Peyer's patch (tissue), 4 donors: ENCODE results near the gene SNRPA1. TPM values are rescaled to one million over a fixed set of nuclear protein-coding genes. Genes with fewer than 3 reads are reported as not detected.

Source experiments
- DNase-seq, 3 donors: peaks; one replicate each; pipeline ENCODE4 v3.0.0-alpha.2; 2017 to 2019
- H3K27ac ChIP-seq, 4 donors: fragments of 200-600 bp; sonication (generic); one replicate each; pipeline ENCODE4 v1.5.1; 2016 to 2019
- H3K27me3 ChIP-seq, 2 donors: fragments of 200-600 bp; sonication (generic); one replicate each; pipeline ENCODE4 v1.5.1; 2019
- H3K36me3 ChIP-seq, 3 donors: fragments of 200-600 bp; sonication (generic); one replicate each; pipeline ENCODE4 v1.5.1; 2016 to 2019
- H3K4me1 ChIP-seq, 4 donors: fragments of 200-600 bp; sonication (generic); one replicate each; pipeline ENCODE4 v1.5.1; 2016 to 2019
- H3K4me3 ChIP-seq, 4 donors: fragments of 200-600 bp; sonication (generic); 1 replicate in 3 of 4; 2 replicates in 1 of 4; pipeline ENCODE4 v1.5.1; 2016 to 2019; ENCODE audit warnings: mild to moderate bottlenecking in 1 of 4
- H3K9me3 ChIP-seq, 4 donors: fragments of 200-600 bp; sonication (generic); one replicate each; pipeline ENCODE4 v1.5.1; 2016 to 2019; ENCODE audit warnings: mild to moderate bottlenecking in 1 of 4
- CTCF ChIP-seq, 6 experiments: fragments of 450-650 bp in 4 of 6; fragments of 200-600 bp in 2 of 6; sonication (generic) in 1 of 6; IDR thresholded peaks; one replicate each; pipeline ENCODE4 v1.5.1; 2017 to 2019; ENCODE audit warnings: antibody characterized with exemption in 6 of 6, mild to moderate bottlenecking in 3 of 6, moderate library complexity in 1 of 6
- POLR2A ChIP-seq, 2 donors: fragments of 450-650 bp; IDR thresholded peaks; one replicate each; pipeline ENCODE4 v1.5.1; 2017; ENCODE audit warnings: antibody characterized with exemption in 2 of 2, mild to moderate bottlenecking in 2 of 2, moderate library complexity in 2 of 2
- total RNA-seq, 4 donors: library from RNA; depleted of rRNA; stranded (reverse); fragments of >200 nt; gene quantifications; one replicate each; pipeline ENCODE4 v1.1.0, GENCODE V29; 2016

Gene SNRPA1
- total RNA-seq, 4 donors from 2014 or later: 36.4 to 80.0 (median 50.4) TPM

GRCh38 chr15:101280007-101280406, 15.0 kb downstream of the SNRPA1 start:
- peak overlapping the region in 3 of 4 donors; percentile 63 to 99 (median 80) for H3K27ac ChIP-seq
- peak in 1 of 3 donors; percentile 80 for DNase-seq
- peaks cover 0 to 51% (median 0%) of the 10 kb centered on the region in 3 donors for H3K36me3 ChIP-seq

GRCh38 chr15:101277943-101278564, 17.0 kb downstream of the SNRPA1 start:
- DNase-seq: no peak
- H3K27ac ChIP-seq: peak overlapping the region; percentile 87 to 99 (median 92)
- H3K36me3 ChIP-seq: peaks cover 0 to 51% (median 0%) of the 10 kb centered on the region in 3 donors
- peak overlapping the region; percentile 70 to 99 (median 92) for H3K4me3 ChIP-seq
- TF ChIP-seq CTCF (IDR thresholded peaks at IDR 0.05) (no peak), POLR2A (IDR thresholded peaks at IDR 0.05) (no peak)
- H3K27me3 ChIP-seq: no peaks in the 10 kb centered on the region
- peaks cover 2 to 26% (median 6%) of the 10 kb centered on the region in 4 donors for H3K4me1 ChIP-seq
- H3K9me3 ChIP-seq: no peaks in the 10 kb centered on the region

More at GRCh38 chr15:101280007-101280406, 15.0 kb downstream of the SNRPA1 start:
- TF ChIP-seq CTCF (IDR thresholded peaks at IDR 0.05) (no peak), POLR2A (IDR thresholded peaks at IDR 0.05) (no peak)
- Histone ChIP-seq H3K9me3 (no peaks in the 10 kb centered on the region), H3K4me3 (no peak overlapping the region), H3K27me3 (no peaks in the 10 kb centered on the region), H3K4me1 (peaks cover 2 to 26% (median 6%) of the 10 kb centered on the region in 4 donors)

- H3K4me3 ChIP-seq: peak within 1 kb of the TSS; percentile 70 to 99 (median 92)
- DNase-seq: peak; percentile 89 to 98 (median 96)
- no peaks in the 10 kb centered on the region for H3K27me3 ChIP-seq
- peak within 1 kb of the TSS; percentile 87 to 99 (median 92) for H3K27ac ChIP-seq
- H3K36me3 ChIP-seq: peaks cover 0 to 51% (median 0%) of the 10 kb centered on the region in 3 donors
- TF ChIP-seq CTCF (IDR thresholded peaks at IDR 0.05) (no peak), POLR2A (IDR thresholded peaks at IDR 0.05) (peak; percentile 94 to 98)
- peaks cover 2 to 26% (median 6%) of the 10 kb centered on the region in 4 donors for H3K4me1 ChIP-seq
- H3K9me3 ChIP-seq: no peaks in the 10 kb centered on the region
Measured at GRCh38 chr15:101277038-101277822, 17.8 kb downstream of the SNRPA1 start, which contains the start of gene SELENOS. Gene SELENOS (minus strand): TSS chr15:101277485. CDS start chr15:101277417, 68 bp downstream.

GRCh38 chr15:101276501-101277037, 18.5 kb downstream of the SNRPA1 start:
- no peaks in the 10 kb centered on the region for H3K9me3 ChIP-seq
- H3K4me1 ChIP-seq: peaks cover 2 to 26% (median 6%) of the 10 kb centered on the region in 4 donors
- peaks cover 0 to 52% (median 0%) of the 10 kb centered on the region in 3 donors for H3K36me3 ChIP-seq
- no peak for TF ChIP-seq POLR2A (IDR thresholded peaks at IDR 0.05)
- peak in 5 of 6 experiments; percentile 26 to 47 (median 46) for TF ChIP-seq CTCF (IDR thresholded peaks at IDR 0.05)
- no peaks in the 10 kb centered on the region for H3K27me3 ChIP-seq
- no peak for DNase-seq
- peak overlapping the region; percentile 87 to 99 (median 92) for H3K27ac ChIP-seq
- H3K4me3 ChIP-seq: peak overlapping the region; percentile 70 to 99 (median 92)

- Histone ChIP-seq H3K4me3 (no peak overlapping the region), H3K36me3 (peaks cover 0 to 56% (median 0%) of the 10 kb centered on the region in 3 donors), H3K27ac (no peak overlapping the region), H3K4me1 (peaks cover 2 to 16% (median 6%) of the 10 kb centered on the region in 4 donors), H3K9me3 (no peaks in the 10 kb centered on the region), H3K27me3 (no peaks in the 10 kb centered on the region)
- no peak for TF ChIP-seq POLR2A (IDR thresholded peaks at IDR 0.05)
- TF ChIP-seq CTCF (IDR thresholded peaks at IDR 0.05): no peak
- no peak for DNase-seq
Measured at GRCh38 chr15:101275018-101275417, 20.0 kb downstream of the SNRPA1 start.
